ENCODE results near the gene OBSCN.

OBSCN gene

DNA sequence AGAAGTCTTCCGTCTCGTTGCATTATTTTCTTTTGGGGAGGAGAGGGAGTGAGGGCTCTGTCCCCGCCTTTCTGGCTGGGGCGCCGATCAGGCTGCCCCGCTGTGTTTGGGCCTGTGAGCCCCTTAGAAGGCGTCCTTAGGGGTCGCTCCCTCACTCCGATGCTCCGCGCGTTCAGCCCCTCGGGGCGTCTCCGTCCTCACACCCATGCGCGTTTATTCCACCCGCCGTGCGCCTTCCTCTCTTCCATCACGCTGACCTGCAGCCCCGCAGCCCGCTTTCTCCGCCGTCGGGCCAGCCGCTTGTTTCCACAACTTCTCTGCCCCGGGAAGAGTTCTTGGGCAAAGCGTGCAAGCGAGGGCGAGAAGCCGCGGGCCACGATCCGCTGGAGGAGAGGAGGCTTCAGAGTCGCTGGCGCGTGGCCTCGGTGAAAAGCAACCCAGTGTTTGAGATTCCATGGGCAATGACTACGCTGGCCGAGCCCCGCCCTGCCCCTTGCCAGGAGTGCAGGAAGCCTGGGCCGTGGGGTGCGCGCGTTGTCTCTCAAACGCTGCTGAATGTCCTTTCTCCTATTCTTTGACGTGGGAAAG, 171.1 kb downstream of the OBSCN start:
- peak overlapping the region; percentile 49 for H3K4me3 ChIP-seq (ENCODE audit: low read length)
- DNase-seq (ENCODE audit: low read depth): no peak
- TF ChIP-seq, protein P1, sequence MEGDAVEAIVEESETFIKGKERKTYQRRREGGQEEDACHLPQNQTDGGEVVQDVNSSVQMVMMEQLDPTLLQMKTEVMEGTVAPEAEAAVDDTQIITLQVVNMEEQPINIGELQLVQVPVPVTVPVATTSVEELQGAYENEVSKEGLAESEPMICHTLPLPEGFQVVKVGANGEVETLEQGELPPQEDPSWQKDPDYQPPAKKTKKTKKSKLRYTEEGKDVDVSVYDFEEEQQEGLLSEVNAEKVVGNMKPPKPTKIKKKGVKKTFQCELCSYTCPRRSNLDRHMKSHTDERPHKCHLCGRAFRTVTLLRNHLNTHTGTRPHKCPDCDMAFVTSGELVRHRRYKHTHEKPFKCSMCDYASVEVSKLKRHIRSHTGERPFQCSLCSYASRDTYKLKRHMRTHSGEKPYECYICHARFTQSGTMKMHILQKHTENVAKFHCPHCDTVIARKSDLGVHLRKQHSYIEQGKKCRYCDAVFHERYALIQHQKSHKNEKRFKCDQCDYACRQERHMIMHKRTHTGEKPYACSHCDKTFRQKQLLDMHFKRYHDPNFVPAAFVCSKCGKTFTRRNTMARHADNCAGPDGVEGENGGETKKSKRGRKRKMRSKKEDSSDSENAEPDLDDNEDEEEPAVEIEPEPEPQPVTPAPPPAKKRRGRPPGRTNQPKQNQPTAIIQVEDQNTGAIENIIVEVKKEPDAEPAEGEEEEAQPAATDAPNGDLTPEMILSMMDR (conservative IDR thresholded peaks at IDR 0.05; ENCODE audit: low read depth, low read length): no peak

DNA sequence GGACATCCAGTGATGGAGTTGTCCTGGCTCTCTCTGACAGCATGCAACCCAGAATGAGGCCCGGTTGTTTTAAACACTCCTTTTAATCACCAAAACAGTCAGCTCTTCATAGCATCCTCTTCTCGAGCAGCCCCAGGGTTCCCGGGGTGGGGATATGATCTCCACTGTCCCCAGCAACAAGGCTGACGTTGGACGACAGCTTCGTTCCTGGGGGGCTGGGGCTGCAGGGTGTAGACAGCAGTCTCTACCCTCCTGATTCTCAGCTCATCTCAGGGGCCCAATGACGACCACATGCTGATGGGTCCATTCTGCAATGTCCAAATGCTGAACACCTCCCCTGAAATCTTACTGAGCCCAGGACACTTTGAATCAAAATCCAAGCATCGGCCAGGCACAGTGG, 171.8 kb downstream of the OBSCN start:
- no peak overlapping the region for H3K4me3 ChIP-seq (ENCODE audit: low read length)
- DNase-seq (ENCODE audit: low read depth): no peak
- TF ChIP-seq, protein P1 (conservative IDR thresholded peaks at IDR 0.05; ENCODE audit: low read depth, low read length): no peak

DNA sequence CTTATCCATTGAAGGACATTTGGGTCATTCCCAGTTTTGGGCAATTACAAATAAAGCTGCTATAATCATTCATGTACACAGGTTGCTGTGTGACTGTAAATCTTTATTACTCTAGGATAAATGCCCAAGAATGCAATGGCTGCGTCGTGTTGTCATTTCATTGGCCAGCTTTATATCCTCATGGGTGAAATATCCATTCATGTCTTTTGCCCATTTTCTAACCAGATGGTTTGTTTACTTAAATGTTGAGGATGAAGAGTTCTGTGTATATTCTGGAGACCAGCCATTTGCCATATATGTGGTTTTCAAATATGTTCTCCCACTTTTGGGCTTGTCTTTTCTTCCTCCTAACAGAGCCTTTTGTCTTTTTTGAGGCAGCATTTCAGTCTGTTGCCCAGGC, 173.5 kb downstream of the OBSCN start:
- TF ChIP-seq, protein P1 (conservative IDR thresholded peaks at IDR 0.05; ENCODE audit: low read depth, low read length): no peak
- H3K4me3 ChIP-seq (ENCODE audit: low read length): no peak overlapping the region
- DNase-seq (ENCODE audit: low read depth): no peak

DNA sequence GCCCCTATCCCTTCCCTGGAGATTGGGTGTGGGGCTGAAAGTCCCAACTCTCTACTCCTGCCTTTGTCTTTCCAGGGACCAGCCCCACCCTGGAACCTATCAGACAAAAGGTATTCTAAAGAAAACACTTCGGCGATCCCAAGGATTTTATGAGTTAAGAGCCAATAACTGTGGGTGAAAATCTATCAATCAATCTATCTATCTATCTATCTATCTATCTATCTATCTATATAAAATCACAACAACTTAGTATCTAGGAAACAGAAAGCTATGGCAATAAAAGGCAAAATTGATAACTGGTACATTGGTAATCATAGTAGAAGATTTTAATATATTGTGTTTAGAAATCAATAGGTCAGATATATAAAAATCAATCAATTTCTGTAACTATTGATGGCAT, 175.9 kb downstream of the OBSCN start:
- no peak for DNase-seq (ENCODE audit: low read depth)
- TF ChIP-seq, protein P1 (conservative IDR thresholded peaks at IDR 0.05; ENCODE audit: low read depth, low read length): no peak
- no peak overlapping the region for H3K4me3 ChIP-seq (ENCODE audit: low read length)

DNA sequence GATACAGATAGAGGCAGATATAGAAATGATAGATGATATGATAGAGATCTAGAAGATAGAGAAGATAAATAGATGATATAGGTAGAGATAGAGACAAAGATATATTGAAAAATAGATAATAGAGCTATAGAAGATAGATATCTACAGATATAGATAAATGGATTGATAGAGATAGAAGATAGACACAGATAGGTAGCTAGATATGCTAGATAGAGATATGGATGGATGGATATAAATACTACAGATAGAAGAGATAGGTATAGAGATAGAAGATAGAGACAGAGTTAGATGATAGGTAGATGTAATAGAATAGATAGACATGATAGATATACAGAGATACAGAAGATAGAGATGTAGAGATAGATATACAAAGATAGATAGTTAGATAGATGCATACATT, 177.4 kb downstream of the OBSCN start:
- no peak overlapping the region for H3K4me3 ChIP-seq (ENCODE audit: low read length)
- DNase-seq (ENCODE audit: low read depth): no peak
- TF ChIP-seq, protein P1 (conservative IDR thresholded peaks at IDR 0.05; ENCODE audit: low read depth, low read length): no peak

DNA sequence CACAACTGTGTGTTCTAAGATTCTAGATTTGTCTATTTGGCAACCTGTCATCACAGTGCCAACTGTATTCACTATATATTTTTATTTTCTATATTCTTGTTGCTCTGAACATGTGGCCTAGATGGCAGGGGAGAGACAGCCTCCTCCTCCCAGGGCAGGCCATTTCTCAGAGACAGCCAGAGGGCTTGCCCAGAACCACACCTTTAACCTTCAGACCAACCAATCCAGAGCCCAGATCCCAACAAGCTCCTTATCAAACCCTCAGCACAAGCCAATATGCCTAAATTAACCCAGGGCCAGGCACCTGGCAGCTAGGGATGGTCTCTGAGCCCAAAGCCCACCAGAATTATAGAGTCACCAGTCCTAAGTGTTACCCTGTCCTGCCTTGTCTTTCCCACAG, 179.5 kb downstream of the OBSCN start:
- no peak for DNase-seq (ENCODE audit: low read depth)
- TF ChIP-seq, protein P1 (conservative IDR thresholded peaks at IDR 0.05; ENCODE audit: low read depth, low read length): no peak
- no peak overlapping the region for H3K4me3 ChIP-seq (ENCODE audit: low read length)

DNA sequence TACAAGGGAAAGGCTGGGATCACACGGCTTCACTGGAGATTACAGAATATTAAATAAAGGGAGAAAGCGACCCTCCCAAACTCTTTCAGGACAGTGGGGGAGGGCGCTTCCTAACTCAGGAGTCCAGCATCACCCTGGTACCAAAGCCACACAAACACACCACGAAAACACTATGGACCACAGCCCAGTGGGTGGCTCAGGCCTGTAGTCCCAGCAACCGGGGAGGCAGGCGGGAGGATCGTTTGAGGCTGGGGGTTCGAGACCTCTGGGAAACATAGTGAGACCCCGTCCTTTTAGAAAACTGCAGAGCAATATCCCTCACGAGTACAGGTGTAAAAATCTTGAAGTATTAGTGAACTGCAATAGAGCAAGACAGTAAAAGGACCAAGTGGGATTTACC, 182.8 kb downstream of the OBSCN start:
- H3K4me3 ChIP-seq (ENCODE audit: low read length): no peak overlapping the region
- no peak for DNase-seq (ENCODE audit: low read depth)
- TF ChIP-seq, protein P1 (conservative IDR thresholded peaks at IDR 0.05; ENCODE audit: low read depth, low read length): no peak

Data from retinal pigment epithelial cell (primary cell).